GM19238 (cell line): ENCODE measurements around the gene CCDC137.

Experiments
- DNase-seq: peaks from one replicate; pipeline ENCODE4 v3.0.0; 2011; ENCODE audit warnings: low spot score; ENCODE audit not compliant: insufficient read length

CCDC137 gene

DNA sequence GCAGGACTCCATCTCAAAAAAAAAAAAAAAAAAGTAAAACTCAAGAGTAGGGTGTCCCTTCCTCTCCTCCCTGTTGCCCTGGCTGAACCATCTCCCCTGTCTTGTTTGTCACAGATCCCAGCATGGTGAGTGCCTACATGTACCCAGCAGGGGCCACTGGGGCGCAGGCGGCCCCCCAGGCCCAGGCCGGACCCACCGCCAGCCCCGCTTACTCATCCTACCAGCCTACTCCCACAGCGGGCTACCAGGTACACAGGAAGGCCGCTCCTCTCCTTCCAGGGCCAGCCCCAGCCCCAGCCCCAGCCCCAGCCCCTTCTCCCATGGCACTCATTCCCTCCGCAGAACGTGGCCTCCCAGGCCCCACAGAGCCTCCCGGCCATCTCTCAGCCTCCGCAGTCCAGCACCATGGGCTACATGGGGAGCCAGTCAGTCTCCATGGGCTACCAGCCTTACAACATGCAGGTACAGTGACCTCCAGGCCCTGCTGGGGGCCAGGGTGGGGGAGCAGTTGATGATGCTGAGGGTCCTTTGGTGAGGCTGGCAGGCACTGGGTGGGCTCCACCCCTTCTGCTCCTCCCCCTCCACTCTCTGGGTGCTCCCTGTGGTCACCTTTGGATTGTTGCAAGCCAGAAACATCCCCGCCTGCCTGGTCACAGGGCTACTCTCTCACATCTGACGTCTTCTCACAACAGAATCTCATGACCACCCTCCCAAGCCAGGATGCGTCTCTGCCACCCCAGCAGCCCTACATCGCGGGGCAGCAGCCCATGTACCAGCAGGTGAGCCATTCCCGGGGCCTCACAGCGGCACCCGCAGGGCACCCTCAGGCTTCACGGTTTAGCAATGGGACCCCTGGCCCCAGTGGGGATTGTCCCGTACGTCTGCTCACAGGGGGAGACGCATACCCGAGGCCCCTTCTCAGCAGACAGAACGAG lies 34.1 kb downstream of the CCDC137 start:
- DNase-seq, result no peak

DNA sequence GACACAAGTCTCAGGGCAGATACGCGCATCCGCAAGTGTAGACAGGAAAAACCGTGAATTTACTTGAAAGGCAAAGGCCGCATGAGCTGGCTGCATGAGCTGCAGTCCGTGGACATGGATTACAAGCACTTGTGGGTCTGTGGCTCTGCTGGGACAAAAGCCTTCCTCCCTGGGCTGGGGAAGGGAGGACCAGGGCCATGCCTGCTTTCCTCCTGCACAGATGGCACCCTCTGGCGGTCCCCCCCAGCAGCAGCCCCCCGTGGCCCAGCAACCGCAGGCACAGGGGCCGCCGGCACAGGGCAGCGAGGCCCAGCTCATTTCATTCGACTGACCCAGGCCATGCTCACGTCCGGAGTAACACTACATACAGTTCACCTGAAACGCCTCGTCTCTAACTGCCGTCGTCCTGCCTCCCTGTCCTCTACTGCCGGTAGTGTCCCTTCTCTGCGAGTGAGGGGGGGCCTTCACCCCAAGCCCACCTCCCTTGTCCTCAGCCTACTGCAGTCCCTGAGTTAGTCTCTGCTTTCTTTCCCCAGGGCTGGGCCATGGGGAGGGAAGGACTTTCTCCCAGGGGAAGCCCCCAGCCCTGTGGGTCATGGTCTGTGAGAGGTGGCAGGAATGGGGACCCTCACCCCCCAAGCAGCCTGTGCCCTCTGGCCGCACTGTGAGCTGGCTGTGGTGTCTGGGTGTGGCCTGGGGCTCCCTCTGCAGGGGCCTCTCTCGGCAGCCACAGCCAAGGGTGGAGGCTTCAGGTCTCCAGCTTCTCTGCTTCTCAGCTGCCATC lies 34.9 kb downstream of the CCDC137 start:
- DNase-seq, result no peak

- DNase-seq, result peak; percentile 100
These were observed 36.6 kb downstream of the CCDC137 start, which contains the start of gene MRPL12 for GRCh38 chr17:81702934-81703746. Gene MRPL12, plus strand, starts transcription at chr17:81703367. Its CDS starts 135 bp downstream, at chr17:81703502.

DNA sequence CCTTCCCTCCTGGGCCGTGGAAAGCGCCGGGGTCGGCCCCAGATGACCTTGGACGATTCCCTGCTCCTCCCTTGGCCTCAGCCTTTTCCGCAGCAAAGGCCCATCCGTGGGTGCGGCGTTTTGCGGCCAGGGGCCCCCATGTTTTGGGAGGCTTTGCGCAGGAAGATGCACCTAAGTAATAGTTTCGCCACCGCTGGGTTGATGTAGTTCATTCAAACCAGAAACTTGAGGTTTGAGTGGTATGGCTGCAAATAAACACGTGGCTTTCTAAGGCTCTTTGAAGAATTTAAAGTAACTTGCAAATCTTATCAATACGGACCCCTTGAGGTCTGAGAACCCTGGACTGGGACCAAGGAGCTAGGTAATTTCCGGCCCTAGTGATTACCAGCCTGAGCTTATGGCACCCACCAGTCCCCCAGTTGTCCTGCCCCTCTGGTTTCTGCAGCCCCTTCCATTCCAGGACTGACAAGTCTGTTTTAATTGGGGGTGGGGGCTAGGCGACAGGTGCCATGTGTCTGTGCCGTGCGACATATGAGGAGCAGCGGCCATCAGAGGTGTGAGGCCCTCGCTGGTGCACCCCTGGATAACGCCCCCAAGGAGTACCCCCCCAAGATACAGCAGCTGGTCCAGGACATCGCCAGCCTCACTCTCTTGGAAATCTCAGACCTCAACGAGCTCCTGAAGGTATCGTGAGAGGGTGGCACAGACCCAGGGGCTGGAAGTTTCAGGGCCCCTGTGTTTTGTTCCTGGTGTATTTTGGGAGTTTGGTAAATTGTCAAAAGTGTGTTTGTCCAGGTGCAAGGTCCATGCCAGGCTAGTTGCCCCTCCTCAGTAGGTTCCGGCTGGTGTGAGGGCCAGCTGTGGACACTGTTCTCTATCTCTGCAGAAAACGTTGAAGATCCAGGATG lies 37.5 kb downstream of the CCDC137 start:
- no peak for DNase-seq

GRCh38 chr17:81705518-81706231 lies 39.1 kb downstream of the CCDC137 start:
- no peak for DNase-seq

GRCh38 chr17:81706232-81706611 lies 39.7 kb downstream of the CCDC137 start:
- DNase-seq, result no peak

DNA sequence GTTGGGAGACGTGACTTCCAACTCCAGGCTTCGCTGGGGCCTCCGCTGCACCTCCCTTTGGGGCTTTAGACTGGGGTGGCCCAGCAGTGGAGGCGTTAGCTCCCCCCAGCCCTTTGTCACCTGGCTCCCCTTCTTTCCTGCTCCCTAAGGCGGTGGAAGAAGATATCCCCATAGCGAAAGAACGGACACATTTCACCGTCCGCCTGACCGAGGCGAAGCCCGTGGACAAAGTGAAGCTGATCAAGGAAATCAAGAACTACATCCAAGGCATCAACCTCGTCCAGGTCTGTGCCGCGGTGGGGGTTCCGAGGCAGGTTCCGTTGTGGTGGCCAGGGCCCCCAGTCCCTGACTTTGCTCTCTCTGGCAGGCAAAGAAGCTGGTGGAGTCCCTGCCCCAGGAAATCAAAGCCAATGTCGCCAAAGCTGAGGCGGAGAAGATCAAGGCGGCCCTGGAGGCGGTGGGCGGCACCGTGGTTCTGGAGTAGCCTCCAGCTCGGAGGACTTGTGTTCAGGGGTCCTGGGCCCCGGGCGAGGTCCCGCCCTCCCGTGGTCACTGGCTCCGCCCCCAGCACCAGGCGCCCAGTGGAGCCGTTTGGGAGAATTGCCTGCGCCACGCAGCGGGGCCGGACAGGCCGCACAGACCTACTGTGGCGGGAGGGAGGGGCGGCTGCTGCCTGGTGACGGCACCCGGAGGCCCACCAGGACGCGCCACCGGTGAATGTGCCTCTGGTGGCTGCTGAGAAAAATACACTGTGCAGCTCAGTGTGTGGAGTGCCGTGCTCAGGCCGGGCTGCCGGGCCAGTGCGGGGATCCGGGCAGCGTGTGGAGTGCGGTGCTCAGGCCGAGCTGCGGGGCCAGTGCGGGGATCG lies 40.5 kb downstream of the CCDC137 start:
- no peak for DNase-seq

GRCh38 chr17:81707725-81708646 lies 41.4 kb downstream of the CCDC137 start:
- no peak for DNase-seq

DNA sequence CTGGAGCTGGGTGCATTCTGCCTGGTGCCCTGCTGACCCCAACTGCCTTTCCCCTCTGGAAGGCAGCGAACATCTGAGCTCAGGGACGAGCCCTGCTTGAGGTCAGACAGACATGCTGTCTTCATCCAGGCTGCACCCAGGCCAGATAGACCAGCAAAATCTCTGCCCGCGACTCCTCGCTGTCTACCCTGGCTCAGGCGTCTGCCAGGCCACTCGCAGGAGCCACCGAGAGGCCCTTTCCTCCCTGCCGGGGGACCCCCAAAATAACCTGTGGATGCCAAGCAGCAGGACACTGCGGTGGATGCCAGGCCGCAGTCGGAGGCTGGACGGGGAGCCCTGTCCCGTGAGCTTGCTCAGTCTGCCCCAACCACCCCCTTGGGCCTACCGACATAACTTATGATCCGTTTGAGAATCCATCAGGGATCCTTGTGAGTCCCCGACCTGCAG lies 42.2 kb downstream of the CCDC137 start:
- no peak for DNase-seq

DNA sequence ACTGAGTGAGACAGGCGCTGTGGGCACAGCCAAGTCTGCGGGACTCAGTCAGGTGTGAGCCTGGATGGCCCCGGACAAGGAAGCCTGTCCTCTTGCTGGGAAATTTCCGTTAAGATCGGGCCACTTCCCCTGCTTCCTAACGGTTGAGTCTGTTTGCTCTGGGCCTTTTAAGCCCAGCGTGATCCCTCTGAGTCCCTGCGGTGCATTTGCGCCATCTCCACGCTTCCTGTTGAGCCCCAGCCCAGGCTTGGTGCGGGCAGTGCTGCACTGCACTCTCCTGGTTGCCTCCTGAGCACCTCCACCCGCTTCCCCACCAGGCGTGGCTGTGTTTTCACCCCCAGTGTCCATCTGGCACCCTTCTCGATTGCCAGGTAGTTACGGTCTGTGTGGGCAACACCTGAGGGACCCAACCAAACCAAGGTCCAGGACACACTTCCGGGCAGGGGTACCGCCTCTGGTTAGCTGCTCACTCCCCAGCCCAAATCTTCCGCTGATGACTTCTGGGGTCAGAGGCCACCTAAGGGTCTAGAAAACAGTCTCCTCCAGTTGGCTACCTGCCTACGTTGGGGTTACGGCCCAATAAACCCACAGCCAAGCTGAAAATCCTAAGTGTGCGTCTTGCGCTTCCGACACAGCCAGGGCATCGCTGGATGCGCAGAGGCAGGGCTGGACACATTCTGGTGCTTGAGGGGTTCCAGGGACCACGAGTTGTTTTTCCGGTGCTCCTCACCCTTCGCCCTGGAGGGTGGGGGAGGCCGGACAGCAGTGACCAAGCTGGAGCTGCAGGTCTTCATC lies 44.2 kb downstream of the CCDC137 start:
- no peak for DNase-seq

GRCh38 chr17:81711814-81712467 lies 45.4 kb downstream of the CCDC137 start, which contains the start of gene SLC25A10:
Gene SLC25A10, plus strand, starts transcription at chr17:81712284. Its CDS starts 143 bp downstream, at chr17:81712427.
- DNase-seq, result peak; percentile 95

DNA sequence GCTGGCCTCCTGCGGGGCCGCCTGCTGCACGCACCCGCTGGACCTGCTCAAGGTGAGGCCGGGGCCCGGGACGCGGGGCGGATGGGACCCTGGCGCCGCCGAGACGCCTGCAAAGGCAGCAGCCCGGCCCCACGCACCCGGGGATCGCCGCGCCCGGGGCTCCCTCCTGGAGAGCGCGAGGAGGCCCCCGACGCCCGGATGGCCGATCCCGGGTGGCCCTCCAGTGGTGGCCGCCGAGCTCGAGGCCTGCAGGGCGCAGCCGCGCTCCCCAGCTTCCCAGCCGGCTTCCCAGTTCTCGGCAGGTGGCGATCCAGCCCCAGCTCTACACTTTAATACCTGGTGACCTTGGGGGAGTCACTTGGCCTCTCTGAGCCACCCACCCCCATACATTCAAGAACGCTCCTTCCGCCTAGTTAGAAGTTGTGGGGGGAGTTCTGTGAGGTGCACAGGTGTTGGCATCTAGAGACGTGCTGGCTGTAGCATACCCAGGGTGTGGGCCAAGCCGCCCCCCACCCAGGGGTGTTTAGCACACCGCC lies 46.0 kb downstream of the CCDC137 start:
- peak; percentile 50 for DNase-seq

GRCh38 chr17:81713004-81713555 lies 46.5 kb downstream of the CCDC137 start:
- no peak for DNase-seq

DNA sequence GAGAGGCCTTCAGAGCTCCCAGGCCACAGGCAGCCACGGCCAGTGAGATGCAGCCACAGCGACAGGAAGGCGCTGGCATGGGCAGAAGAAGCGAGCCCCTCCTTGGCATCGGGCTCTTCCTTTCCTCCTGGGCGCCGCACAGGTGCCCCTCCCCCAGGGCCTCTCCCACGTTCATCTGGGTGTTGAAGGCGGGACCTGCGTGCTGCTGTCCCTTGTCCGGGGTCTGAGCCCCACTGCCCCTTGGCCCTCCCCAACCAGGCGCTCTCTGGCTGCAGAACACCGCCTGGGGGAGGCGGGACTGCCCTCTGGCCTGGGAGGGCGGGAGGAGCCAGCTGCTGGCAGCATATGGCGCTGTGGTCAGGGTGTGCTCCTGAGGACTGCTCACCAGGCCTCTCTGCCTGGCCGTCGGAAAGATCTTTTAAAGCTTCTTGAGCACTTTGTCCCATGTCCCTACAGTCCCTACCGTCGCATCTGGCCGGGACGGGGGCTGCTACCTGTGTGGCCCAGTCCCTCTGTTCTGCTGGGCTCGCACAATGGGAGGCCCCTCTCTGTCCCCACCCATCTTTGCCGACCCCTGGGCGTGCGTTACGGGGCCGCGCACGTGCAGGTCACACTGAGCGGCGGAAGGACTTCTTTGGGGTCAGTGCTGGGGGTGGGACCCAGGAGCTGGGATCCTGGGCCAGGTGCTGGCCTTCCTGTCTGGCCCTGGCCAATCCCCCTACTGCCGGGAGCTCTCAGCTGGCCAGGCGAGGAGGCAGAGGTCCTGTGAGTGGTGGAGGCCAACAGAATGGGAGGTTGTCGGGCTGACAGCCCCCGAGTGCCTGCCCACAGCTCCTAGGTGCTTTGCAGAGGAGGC lies 47.2 kb downstream of the CCDC137 start:
- no peak for DNase-seq
